HG03095 (cell line): ENCODE data around the gene CCDC73.
"Not testable (repeated sequence)": the region's sequence is repeated elsewhere in the genome, so short reads cannot be mapped to it uniquely, and the experiment has no call there.

ENCODE experiments used
- ATAC-seq: cut with Tn5 transposase; IDR thresholded peaks from one replicate; pipeline ENCODE4 v1.9.1; 2021; ENCODE audit warnings: moderate library complexity; ENCODE audit not compliant: unreplicated experiment

The CCDC73 gene

DNA sequence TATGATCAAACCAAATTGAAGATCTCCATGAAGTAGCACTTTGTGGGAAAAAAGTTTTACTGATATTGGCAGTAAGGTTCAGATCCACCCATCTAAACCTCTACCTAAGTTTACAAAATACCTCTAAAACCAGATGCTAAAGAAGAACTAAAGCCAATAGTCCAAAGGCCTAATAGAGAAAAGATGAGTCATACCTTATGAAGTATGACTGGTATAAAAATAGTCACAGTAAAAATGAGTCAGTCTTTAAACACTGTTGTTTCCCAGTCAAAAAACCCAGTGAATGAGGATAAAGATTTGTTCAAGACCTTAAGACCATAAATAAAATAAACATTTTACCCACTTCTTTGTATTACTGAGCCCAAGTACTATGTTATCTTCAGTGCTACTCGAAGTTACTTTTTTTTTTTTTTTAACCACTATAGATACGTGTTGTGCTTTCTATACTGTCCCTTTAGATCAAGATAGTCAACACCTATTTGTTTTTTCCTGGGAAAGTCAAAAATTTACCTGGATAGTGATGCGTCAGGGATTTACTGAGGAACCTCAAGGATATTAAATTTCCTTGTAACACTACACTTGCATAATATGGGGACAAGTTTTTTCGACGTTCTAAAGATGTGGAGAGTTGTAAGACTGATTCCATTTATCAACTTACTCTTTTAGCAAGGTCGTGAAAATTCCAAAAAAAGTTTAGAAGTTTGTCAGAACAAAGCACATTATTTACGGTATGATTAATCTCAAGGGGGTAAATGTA is 87.3 kb downstream of the CCDC73 start:
- ATAC-seq: peak; percentile 97

DNA sequence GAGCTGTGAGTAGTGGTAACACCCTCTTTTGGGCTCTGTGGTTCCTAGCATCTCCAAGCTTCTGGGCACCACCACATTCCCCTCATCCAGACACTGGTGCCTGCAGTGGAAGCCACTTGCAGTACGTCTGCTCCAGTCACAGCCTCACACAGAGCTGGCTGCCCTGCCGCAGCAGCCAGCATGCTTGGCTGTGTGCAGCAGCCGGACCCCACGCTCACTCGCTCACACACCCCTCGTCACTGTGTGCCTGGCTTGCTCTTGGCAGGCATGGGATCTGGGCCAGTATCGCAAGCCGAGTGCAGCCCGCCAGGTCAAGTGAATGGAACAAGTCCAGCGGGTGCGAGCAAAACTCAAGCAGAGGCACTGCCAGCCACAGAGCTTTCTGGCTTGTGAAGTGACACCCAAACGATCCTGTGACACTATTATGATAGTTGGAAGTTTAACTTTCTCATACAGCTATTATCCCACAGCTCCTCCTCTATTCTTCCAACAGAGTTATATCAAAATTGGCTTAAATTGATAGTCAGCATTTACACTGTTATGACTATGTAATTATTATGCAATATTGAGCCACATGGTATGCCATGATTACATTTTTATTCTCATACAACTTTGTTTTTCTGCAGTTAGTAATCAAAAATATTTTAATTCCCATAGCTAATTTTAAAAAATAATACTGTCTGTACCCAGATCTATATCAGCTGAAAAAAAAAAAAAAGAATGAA is 89.0 kb downstream of the CCDC73 start:
- no peak for ATAC-seq

DNA sequence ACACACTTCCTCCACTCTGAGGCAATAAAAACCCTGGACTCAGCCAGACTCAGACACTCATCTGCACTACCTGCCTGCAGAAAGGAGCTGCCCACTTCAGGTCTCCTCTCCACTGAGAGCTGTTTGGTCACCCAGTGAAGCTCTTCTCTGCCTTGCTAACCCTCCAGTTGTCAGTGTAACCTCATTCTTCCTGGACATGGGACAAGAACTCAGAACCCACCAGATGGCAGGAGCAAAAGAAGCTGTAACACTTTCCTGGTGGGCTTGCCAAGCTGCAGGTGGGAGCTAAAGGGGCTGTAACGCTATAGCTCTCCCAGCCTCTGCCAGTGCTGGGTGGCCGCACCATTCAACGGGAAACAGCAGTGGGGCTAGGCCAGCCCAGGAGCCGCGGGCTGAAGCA is 89.7 kb downstream of the CCDC73 start:
- no peak for ATAC-seq

DNA sequence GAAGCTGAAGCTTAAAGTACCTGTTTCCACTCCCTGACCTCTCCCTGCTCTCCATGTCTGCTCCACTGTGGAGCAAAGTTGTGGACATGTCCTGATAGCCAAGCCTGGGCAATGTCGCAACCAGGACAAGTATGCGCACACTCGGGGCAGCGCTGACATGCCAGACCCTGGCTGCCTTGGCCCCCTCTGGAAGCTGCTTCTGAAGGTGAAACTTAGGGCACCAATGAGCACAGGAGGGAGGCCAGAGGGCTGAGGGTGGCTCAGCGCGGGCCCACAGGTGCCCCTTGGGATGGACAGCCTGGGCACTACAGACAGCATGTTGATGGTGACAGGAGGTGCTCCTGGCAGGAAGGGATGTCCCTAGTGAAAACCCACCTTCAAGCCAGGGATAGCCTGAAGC is 90.2 kb downstream of the CCDC73 start:
- no peak for ATAC-seq

DNA sequence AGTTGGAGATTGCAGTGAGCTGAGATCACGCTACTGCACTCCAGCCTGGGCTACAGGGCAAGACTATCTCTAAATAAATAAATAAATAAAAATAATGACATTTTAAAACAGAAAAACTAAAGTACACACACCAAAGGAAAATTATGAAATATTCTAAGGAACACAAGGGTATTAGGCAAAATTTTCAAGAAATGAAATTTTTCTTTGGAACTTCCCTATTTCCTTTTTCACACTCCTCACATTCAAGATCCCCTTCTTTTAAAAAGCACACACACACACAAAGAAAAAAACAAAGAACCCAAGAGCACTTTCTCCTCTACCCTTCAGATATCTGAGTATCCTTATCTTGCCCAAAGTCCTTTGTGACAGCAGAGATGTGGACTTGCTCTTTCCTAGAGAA is 92.8 kb downstream of the CCDC73 start:
- ATAC-seq: no peak

DNA sequence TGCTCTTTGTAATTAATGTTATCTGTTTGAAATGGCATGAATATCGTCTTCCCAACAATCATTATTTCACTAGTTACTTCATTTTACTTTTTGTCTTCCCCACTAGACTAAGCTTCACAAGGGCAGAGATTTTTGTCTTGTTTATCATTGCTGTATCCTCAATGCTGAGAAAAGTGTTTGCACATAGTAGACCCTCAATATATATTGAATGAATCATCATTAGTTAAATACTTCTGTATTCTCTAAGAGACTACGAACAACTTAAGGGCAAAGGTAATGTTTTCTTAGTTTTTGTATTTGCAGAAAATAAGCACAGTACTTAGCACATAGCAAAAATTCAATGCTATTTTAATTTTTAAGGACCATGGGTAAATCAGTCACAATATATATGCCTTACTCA is 95.9 kb downstream of the CCDC73 start:
- ATAC-seq: no peak

DNA sequence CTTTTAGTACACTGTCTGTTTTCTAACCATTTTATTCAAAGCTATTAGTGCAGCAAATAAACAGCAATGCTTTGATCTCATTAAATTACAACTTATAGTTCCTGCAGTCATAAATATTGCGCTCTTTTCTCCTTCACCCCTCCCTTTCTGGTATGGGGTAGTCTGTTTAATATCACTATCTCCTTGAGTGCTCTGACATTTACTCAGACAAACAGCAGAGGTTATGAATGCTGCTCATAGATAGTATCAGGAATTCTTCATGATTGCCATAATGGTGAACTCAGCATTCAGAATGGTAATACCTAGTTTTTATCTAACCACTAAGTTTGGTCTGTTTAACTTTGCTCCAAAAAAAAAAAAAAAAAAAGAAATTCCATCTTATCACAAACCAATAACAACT is 123.4 kb downstream of the CCDC73 start:
- no peak for ATAC-seq

DNA sequence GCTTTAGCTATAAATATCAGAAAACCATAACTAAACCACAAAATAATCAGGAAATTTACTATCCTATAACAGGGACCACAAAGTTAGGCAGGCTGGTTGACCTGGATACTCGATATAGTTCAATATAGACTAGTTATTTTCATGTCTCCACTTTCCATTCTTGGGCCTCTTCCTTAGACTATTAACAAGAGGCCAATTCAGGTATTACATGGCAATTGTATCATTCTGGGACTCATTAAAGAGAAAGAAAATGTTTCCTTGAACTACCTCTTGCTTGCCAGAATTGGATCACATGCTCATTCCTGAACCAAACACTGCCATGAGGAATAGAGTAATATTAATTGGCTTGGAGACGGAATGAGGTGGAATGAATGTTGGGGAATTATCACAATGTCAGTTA is 134.8 kb downstream of the CCDC73 start:
- ATAC-seq: no peak

DNA sequence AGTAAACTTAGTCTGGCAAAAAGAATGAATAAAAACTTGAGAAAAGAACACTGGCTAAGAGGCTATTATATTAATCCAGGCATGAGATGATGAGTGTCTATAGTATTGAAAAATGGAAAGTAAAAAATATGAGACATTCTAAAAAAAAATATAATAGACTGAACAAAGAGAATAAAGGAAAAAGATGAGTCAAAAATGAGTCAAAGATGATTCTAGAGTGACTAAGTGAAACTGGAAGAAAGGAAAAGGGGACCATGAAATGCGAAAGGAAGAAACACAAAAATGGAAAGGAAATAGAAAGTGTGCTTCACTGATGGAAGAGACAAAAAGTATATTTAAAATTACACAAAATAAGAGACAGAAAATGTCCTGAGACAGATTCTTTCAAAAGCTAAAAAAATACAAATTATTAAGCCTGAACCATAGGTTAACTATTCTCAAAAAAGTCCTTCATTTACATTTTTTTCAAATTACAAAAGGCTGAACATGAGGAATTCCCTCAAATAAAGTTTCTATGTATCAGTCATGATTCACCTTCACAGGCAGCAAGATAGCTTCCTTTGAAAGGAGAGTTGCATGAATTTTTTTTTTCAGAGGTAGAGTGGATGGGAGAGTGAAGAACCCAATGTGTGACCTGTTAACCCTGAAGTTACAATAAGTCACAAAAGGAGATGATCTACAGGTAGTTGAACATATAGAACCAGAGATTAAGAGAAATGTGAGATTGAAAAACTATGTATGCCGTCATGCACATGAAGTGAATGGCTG is 135.6 kb downstream of the CCDC73 start:
- no peak for ATAC-seq

DNA sequence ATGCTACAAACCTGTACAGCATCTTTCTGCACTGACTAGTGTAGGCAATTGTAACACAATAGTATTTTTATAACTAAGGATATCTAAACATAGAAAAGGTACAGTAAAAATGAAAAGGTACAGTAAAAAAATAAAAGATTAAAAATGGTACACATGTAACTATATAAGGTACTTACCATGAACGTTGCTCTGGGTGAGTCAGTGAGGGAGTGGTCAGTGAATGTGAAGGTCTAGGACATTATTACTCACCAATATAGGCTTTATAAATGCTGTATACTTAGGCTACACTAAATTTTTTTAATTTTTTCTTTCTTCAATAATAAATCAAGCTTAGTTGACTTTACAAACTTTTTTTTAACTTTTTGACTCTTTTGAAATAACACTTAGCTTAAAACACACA is 150.9 kb downstream of the CCDC73 start:
- no peak for ATAC-seq

DNA sequence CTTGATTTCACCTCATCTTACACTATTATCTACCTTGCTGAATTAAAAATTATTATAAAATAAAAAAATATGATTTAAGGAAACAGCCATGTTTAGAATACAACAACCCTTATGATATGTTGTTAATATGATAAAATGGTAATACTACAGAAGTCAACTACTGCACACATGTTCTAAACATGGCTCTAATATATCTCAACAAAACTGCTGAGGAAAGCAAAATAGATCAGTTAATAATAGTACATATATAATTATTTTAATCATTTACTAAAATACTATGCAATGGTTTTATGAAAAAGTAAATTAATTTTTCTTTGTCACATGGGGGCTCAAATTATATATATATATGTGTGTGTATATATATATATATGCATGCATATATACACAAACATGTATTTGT is 153.1 kb downstream of the CCDC73 start:
- no peak for ATAC-seq

DNA sequence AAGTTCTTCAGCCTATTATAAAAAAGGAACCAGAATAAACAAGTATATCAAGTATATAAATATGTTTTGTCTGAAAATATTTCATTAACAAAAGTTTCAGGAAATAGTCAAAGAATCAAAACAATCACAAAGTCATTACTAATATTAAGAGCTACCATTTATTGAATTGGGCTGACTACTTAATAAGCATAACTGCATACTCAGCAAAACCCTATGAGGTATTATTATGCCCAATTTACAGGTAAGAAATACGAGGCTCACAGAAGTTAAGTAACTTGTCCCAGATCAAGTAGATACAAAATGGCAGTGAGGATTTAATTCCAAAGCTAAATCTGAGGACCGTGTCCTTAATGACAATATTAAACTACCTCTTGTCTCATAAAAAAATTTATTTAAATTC is 158.6 kb downstream of the CCDC73 start:
- no peak for ATAC-seq

DNA sequence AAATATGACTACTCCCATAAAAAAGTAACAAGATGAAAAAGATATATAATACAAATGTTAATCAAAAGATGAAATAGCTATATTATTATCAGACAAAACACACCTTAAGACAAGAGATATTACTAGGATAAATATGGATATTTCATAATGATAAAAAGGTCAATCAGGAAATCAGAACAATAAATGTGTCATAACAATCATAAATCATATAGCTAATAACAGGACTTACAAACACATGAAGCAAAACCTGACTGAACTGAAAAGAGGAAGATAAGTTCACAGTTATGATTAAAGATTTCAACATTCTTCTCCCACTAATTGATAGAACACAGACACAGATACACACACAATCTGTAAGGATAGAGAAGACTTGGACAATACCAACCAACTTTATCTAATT is 163.6 kb downstream of the CCDC73 start:
- ATAC-seq: no peak

DNA sequence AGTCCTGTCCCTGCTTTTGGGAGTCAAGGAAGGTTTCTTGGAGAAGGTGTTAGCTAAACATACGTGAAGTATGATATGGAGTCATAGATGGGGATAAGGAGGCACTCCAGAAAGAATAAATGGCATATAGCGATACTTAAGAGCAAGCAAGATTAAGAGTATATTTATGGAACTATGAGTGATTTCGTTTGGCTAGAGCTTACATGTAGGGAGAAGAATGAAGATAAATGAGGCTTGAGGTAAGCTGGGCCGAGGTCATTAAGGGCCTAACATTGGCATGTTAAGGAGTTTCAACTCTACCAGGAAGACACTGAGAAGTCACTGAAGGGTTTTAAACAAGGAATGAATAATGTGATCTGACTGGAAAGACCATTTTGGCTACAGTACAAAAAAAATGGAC is 177.6 kb downstream of the CCDC73 start:
- ATAC-seq: no peak

DNA sequence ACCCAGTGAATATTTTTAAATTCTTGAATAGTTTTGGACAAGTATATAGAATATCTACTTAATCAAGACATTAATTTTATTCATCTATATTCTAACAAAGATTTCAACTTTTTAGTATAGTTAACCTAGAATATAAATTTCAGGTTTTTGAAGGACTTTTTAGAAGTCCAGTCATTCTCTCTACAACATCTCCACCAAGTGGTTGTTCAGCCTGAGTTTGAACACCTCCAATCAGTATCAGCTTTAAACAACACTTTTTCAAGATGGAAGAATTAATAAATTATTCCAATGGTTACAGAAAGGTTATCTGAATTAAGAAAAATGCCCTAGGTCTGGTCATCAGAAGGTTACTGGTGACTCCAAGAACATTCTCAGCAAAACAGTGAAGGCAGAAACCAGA is 179.0 kb downstream of the CCDC73 start:
- ATAC-seq: no peak

DNA sequence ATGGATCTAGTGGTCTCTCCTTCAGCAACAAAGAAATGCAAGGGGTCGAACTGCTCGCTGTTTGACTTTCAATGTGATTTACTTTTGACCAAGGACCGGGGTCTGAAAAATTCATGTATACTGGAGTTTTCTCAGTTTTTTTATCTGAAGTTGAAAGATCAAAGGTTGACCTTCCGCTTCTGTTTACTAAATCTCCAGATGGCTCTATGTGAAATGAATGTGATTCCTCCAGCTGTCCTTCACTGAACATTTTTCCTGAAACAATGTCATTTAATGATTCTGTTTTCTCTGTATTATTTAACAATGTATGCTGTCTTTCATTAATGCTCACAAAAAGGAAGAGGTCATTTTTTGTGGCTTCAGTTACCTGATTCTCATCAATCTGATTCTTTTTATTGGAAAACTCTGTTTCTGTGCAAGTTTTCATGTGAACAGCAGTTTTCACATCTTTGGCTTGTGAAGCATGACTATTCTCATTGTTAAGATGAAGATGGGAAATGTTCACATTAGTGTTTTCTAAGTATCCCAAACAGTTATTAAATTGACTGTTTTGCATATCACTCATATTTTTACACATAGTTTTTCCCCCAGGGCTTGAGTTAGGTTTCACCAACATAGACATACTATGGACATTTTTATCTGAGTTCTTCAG is 180.8 kb downstream of the CCDC73 start:
- ATAC-seq: no peak

DNA sequence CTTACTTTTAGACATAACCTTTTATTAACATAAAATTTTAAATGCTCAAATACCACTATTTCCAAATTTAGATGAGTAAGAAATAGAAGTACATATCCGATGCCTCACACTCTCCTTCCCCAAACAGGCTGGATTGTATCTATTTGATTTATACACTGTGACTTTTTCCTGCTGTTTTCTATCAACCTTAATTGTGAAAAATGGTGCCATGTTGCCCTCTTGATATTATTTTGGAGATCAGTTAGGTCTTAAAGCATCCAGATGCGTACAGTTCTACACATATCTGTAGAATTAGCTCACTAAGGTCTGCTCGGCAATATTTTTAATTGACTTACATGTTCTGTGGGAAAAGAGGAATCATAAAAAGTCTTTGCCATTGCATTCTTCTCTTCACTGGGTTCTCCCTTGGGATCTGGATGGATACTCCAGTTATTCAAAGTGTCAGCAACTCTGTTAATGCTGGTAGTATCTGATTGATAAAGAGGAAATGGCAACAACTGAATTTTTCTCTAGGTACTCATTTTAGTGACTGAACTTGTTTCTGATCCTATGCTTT is 183.6 kb downstream of the CCDC73 start:
- no peak for ATAC-seq

DNA sequence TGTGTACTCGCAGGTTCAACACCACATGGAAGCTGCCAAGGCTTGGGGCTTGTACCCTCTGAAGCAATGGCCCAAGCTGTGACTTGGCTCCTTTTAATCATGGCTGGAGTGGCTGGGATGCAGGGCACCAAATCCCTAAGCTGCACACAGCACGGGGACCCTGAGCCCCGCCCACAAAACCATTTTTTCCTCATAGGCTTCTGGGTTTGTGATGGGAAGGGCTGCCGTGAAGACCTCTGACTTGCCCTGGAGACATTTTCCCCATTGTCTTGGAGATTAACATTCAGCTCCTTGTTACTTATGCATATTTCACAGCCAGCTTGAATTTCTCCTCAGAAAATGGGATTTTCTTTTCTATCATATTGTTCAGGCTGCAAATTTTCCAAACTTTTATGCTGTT is 185.6 kb downstream of the CCDC73 start:
- ATAC-seq: not testable (repeated sequence)

DNA sequence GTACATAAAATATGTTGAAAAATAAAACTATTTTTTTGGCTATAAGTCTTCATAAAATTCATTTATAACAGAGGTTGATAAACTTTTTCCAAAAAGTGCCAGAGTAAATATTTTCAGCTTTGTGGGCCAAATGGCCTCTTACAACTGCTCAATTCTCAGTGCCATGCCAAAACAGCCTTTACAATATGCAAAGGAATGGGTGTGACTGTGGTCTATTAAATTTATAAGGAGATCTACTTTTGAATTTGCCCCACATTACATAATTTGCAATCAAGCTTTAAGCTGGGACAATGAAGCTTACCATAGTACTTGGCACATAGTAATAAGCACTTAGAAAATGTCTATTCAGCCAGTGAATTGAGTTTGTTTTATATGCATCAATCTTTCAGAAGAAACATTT is 188.2 kb downstream of the CCDC73 start:
- ATAC-seq: no peak

DNA sequence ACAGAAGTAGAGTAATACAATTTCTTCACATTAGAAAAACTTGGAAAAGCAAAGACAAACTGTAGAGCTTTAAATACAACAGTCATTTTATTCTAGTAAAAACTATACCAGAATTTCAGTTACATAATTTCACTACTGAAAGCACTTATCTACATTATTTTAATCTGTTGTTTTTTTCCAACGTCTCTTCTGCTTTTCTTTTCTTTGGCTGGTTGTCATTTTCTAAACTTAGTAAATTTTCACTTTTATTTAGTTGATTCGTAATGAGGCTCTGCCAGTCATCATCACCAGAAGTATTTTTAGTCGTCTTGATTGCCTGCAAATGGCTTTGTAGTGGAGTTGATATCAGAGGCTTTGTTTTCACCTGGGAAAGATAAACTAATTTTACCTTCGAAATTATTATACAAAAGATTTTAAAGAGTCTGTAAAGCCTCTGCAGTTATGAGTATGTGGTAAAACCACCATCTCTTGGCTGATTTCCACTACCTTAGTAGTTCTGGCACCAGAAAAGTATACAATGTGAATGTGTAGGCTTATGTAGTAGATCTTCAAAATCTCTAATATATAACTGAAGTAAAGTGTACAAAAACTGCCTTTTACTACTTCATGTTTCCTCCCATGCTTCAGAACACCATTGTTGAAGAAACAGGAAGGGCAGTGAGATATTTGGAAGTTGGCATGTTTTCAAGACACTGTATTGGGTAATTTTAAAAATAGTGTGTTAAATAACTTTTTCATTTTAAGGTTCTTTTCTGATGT is 191.6 kb downstream of the CCDC73 start:
- no peak for ATAC-seq
